ENCODE data around the gene HMGN2. TPM values are rescaled to one million over a fixed set of nuclear protein-coding genes. Genes with fewer than 3 reads are reported as not detected.

HMGN2 gene
- total RNA-seq, 2 experiments from 2014 or later, result 660 to 867 TPM

DNA sequence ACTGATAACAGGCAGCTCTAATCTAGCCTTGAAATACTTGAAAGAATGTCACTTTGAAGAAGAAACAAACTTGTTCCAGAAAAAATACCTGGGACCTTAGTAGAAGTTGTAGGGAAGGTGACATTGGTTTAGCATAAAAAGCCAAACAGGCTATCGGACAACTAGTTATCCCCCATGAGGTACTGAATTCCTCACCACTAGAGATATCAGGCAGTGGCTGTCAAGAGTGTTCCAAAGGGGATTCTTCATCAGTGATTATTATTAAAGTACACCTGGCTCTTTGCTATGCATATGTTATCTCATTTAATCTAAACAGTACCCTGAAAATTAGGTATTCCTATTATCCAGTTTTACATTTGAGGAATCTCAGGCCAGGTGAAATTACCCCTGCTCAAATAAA, 13.1 kb upstream of the HMGN2 start:
- ChIA-PET POLR2A (no interaction called here), CTCF (interaction anchor here (0.5 to 0.6 kb wide), 2 partner anchors 28 to 117 kb away, joined by 3 to 4 read pairs; no protein-coding TSS in a partner anchor)
- intact Hi-C loops (cut with DNase I, micrococcal nuclease), result no loop called here
- Mint-ChIP-seq H3K9me3 (ENCODE audit: low read depth) (no peaks in the 10 kb centered on the region), H3K36me3 (ENCODE audit: low read depth) (peaks cover 29% of the 10 kb centered on the region), H3K27me3 (no peaks in the 10 kb centered on the region), H3K4me3 (no peak overlapping the region), H3K27ac (no peak overlapping the region), H3K4me1 (no peaks in the 10 kb centered on the region)
- no peak for ATAC-seq
- no peak for DNase-seq

DNA sequence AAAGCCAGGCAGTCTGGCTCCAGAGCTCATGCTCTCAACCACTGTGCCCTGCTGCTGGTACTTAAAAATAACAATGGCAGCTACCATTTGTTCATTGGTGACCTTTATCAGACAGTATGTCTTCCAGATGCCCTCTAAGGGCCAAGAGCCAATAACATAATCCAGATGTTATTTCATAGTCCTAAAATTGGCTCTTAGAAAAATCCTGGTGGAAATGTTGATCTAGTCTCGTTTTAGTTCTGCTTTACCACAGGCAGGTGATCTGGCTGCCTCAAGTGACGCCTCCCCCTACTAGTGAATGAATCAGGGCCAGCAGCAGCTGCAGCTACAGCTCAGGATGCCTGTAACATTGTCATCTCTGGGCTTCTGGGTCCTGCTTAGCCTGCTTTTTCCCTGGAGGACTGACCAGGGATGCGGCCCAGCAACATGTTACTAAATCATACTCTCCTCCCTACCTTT, 12.6 kb upstream of the HMGN2 start:
- ChIA-PET POLR2A (no interaction called here), CTCF (interaction anchor here (0.5 to 1.1 kb wide), 4 partner anchors 10 to 117 kb away, joined by 3 to 4 read pairs (median 4); no protein-coding TSS in a partner anchor)
- Mint-ChIP-seq H3K9me3 (ENCODE audit: low read depth) (no peaks in the 10 kb centered on the region), H3K36me3 (ENCODE audit: low read depth) (peaks cover 30% of the 10 kb centered on the region), H3K27ac (no peak overlapping the region), H3K27me3 (no peaks in the 10 kb centered on the region), H3K4me3 (no peak overlapping the region), H3K4me1 (no peaks in the 10 kb centered on the region)
- DNase-seq (no peak), ATAC-seq (no peak)
- intact Hi-C loops (cut with DNase I, micrococcal nuclease), result no loop called here

DNA sequence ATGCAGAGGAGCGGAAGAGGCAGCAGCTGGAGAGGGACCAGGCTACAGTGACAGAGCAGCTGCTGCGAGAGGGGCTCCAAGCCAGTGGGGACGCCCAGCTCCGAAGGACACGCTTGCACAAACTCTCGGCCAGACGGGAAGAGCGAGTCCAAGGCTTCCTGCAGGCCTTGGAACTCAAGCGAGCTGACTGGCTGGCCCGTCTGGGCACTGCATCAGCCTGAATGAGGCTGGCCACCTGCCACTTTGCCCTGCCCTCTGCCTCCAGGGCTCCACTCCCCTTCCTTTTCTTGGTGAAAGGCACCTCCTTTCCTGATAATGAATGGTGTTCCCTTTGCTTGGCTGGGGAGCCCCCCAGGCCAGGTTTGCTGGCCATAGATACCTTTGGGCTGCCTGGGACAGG, 3.3 kb upstream of the HMGN2 start:
- H3K36me3 Mint-ChIP-seq (ENCODE audit: low read depth), result peaks cover 30% of the 10 kb centered on the region
- H3K27ac Mint-ChIP-seq, result no peak overlapping the region
- no peaks in the 10 kb centered on the region for H3K9me3 Mint-ChIP-seq (ENCODE audit: low read depth)
- ATAC-seq, result no peak
- intact Hi-C loops (cut with DNase I, micrococcal nuclease), result no loop called here
- no peaks in the 10 kb centered on the region for H3K27me3 Mint-ChIP-seq
- no peak for DNase-seq
- ChIA-PET POLR2A (interaction anchor here (0.7 kb wide), 1 partner anchor 149 kb away, joined by 3 read pairs; no protein-coding TSS in a partner anchor), CTCF (interaction anchor here (1.1 to 2.0 kb wide), 2 partner anchors 12 to 154 kb away, joined by 3 to 13 read pairs; no protein-coding TSS in a partner anchor)
- no peak overlapping the region for H3K4me3 Mint-ChIP-seq
- H3K4me1 Mint-ChIP-seq, result peaks cover 21% of the 10 kb centered on the region

DNA sequence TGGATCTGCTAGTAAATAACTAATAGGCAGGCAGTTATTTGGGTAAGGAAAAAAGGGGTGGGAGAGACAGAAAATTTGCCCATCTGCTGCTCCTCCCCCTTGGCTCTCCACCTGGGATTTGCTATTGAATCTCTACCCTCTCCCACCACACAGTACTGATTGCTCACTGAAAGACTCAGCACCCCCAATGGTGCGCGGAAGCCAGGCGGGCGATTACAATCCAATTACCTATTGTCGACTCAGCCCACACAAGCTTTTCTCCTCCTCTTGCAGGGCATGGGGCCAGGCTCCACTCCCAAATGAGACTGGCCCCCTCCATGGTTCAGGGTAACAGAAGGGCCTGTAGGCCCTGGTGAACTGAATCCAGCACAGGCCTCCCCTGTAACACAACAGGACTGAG, 2.7 kb upstream of the HMGN2 start:
- ChIA-PET POLR2A (interaction anchor here (0.6 to 0.7 kb wide), 2 partner anchors 148 to 1983 kb away, joined by 3 to 5 read pairs; no protein-coding TSS in a partner anchor), CTCF (interaction anchor here (0.7 to 2.0 kb wide), 9 partner anchors 9 to 918 kb away, joined by 3 to 13 read pairs (median 3); partner anchors contain the start of gene DHDDS)
- ATAC-seq, result no peak
- Mint-ChIP-seq H3K4me3 (no peak overlapping the region), H3K4me1 (peaks cover 28% of the 10 kb centered on the region), H3K36me3 (ENCODE audit: low read depth) (peaks cover 36% of the 10 kb centered on the region), H3K27ac (no peak overlapping the region), H3K9me3 (ENCODE audit: low read depth) (no peaks in the 10 kb centered on the region), H3K27me3 (no peaks in the 10 kb centered on the region)
- intact Hi-C loops (cut with DNase I, micrococcal nuclease), result no loop called here
- DNase-seq, result no peak

DNA sequence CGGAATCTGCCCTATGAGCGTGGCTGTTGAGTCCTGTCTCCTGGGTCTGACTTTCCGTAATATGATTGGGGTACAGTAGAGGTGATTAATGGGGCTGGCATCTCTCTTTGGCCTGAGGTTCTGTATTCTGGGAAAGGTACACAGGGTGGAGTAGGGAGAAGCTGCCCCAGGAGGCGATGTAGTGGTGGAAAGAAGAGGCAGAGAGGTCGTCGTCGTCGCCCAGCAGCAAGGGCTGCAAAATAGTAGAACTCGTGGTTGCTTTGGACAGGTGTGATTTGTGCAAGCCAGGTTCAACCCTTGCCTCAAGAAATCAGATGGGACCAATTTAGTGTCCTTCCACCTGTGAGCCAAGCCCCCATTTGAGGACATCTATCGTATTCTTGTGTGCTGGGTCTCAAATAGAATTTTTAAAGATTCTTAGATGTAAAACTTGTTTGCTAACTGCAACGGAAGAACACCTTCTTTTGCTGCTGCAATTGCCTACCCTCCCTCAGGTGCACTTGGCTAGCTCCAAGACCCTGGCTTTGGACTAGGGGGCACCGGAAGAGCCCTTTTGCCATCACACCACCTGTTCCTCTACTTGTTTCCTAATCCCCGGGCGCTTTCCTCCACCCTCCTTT, 1.3 kb upstream of the HMGN2 start:
- POLR2A ChIA-PET, result interaction anchor here (1.6 kb wide), 1 partner anchor 39 kb away, joined by 8 read pairs; the partner anchor contains the start of gene DHDDS
- ATAC-seq, result no peak
- intact Hi-C loops (cut with DNase I, micrococcal nuclease), result no loop called here
- CTCF ChIA-PET, result interaction anchor here (0.6 to 2.0 kb wide), 19 partner anchors 8 to 1299 kb away, joined by 3 to 13 read pairs (median 3); partner anchors contain the start of genes DHDDS and NUDC
- H3K4me3 Mint-ChIP-seq, result peak overlapping the region; percentile 91
- H3K4me1 Mint-ChIP-seq, result peaks cover 35% of the 10 kb centered on the region
- peaks cover 36% of the 10 kb centered on the region for H3K36me3 Mint-ChIP-seq (ENCODE audit: low read depth)
- no peaks in the 10 kb centered on the region for H3K9me3 Mint-ChIP-seq (ENCODE audit: low read depth)
- no peak for DNase-seq
- H3K27me3 Mint-ChIP-seq, result no peaks in the 10 kb centered on the region
- H3K27ac Mint-ChIP-seq, result peak overlapping the region; percentile 98

DNA sequence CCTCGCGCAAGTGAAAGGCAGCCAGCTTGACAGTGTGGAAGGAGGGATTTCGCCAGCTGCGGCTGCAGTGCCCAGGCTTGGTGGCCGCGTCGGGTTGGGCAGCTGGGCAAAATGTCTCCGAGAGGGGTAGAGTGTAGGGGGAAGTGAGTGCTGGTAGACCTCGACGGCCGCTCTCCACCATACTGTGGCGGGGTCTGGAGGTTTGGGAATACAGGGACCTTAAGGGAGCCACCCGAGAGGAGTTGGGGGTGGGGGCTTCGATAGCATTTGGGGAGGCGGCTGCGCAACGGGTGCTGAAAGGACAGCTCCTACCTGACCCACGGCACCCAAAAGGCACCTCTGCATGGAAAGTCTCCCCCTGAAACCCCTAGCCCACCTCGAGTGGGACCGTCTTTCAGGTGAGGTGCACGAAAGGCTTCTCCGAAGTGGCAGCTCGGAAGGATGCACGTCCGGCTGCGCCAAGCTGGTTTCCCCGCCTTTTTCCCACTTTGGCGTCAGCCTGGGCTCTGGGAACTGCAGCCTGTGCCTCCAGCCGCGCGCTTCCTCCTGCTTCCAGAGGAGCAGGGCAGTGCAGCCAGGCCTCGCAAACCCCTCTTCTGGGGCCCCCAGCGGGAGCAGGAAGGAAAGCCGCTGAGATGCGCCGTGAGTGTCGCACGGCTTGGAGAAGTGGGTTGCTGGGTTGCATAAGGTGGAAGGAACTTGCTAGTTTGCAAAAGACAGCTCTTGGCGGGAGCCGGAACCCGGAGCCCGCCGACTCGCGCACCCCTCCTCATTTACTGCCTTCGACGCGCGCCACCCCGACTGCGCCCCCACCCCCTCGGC, 531 bp upstream of the HMGN2 start:
- ChIA-PET POLR2A (interaction anchor here (0.6 to 1.6 kb wide), 5 partner anchors 40 to 520 kb away, joined by 3 to 8 read pairs (median 3); partner anchors contain the start of gene DHDDS), CTCF (interaction anchor here (0.6 to 2.0 kb wide), 11 partner anchors 15 to 522 kb away, joined by 3 to 12 read pairs (median 3); partner anchors contain the start of gene DHDDS)
- intact Hi-C loops (cut with DNase I, micrococcal nuclease), result loop anchor here (1.0 to 2.0 kb wide), 10 partner anchors 39 to 473 kb away; partner anchors contain the start of genes DHDDS (in 2 of the 2), NUDC (in 1 of the 2), PAFAH2 (in 1 of the 2) and ZDHHC18 (in 1 of the 2)
- Mint-ChIP-seq H3K27me3 (no peaks in the 10 kb centered on the region), H3K4me3 (peak overlapping the region; percentile 91), H3K36me3 (ENCODE audit: low read depth) (peaks cover 43% of the 10 kb centered on the region), H3K9me3 (ENCODE audit: low read depth) (no peaks in the 10 kb centered on the region), H3K27ac (peak overlapping the region; percentile 98), H3K4me1 (peaks cover 43% of the 10 kb centered on the region)
- ATAC-seq (peak; percentile 28), DNase-seq (peak; percentile 69)

DNA sequence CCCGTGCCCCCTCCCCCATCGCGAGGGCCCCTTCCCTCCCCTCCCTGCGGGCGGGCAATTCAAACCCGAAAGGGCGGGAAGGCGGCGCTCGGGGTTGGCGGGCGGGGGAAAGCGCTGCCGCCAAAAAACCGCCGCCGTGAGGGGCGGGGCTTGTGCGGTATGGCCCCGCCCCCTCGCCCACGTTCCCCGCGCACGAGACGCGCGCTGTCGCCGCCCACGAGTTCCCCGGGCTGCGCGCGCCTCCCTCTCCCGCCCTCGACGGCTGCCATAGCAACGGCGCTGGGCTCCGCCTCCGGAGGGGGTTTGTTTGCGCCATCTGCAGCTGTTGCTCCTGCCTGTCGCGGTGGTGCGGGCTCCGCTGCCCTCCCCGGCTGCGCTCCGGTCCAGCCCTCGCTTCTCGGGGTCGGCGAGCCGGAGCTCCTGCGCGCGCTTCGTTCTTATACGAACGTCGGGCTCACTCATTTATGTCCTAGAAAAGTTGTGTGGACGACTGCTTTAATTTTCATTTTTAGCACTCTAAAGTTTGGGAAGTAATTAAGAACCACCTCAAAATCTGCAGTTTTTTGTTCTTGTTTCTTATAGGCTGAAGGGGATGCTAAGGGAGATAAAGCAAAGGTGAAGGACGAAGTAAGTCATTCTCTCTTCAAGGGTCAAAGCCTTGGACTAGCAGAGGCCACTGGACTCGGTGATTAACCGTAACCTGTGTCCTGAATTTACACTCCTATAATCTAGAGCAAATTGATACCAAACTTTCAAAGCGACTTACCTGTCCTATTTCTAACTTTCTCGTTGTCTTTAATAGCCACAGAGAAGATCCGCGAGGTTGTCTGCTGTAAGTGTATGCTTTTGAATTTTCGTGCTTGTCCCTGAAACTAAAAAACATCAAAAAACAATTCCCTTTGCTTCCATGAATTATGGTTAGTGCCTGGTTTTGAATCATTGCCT, 933 bp downstream of the HMGN2 start:
- ATAC-seq (peak; percentile 62), DNase-seq (peak; percentile 97)
- H3K27me3 Mint-ChIP-seq, result no peaks in the 10 kb centered on the region
- POLR2A ChIA-PET, result interaction anchor here (0.7 kb wide), 1 partner anchor 69 kb away, joined by 5 read pairs; no protein-coding TSS in a partner anchor
- peak overlapping the region; percentile 91 for H3K4me3 Mint-ChIP-seq
- H3K36me3 Mint-ChIP-seq (ENCODE audit: low read depth), result peaks cover 49% of the 10 kb centered on the region
- intact Hi-C loops (cut with DNase I, micrococcal nuclease), result loop anchor here (1.0 to 2.0 kb wide), 14 partner anchors 27 to 568 kb away; partner anchors contain the start of genes DHDDS (in 2 of the 2), NUDC (in 1 of the 2), PAFAH2 (in 1 of the 2) and PDIK1L (in 1 of the 2)
- CTCF ChIA-PET, result no interaction called here
- peaks cover 50% of the 10 kb centered on the region for H3K4me1 Mint-ChIP-seq
- no peaks in the 10 kb centered on the region for H3K9me3 Mint-ChIP-seq (ENCODE audit: low read depth)
- H3K27ac Mint-ChIP-seq, result peak overlapping the region; percentile 43

DNA sequence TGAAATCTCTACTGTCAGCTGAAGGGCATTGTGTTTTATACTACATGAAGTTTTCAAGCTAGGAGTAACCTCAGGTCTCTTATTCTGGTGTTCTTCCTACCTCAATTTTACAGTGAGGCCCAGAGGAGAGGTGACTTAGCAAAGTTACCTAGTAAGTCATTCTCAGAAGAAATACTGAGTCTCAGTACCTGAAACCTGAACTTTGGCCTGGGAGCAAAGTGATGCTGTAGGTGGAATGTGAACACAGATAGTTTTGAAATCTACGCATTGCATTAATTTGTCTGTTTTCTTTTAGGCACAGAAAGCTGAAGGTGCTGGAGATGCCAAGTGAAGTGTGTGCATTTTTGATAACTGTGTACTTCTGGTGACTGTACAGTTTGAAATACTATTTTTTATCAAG, 2.6 kb downstream of the HMGN2 start:
- peaks cover 50% of the 10 kb centered on the region for H3K4me1 Mint-ChIP-seq
- DNase-seq, result no peak
- H3K27ac Mint-ChIP-seq, result peak overlapping the region; percentile 43
- ATAC-seq, result no peak
- ChIA-PET CTCF (interaction anchor here (0.7 kb wide), 1 partner anchor 25 kb away, joined by 3 read pairs; no protein-coding TSS in a partner anchor), POLR2A (no interaction called here)
- H3K36me3 Mint-ChIP-seq (ENCODE audit: low read depth), result peaks cover 48% of the 10 kb centered on the region
- intact Hi-C loops (cut with DNase I, micrococcal nuclease), result no loop called here
- H3K9me3 Mint-ChIP-seq (ENCODE audit: low read depth), result no peaks in the 10 kb centered on the region
- no peaks in the 10 kb centered on the region for H3K27me3 Mint-ChIP-seq
- H3K4me3 Mint-ChIP-seq, result peak overlapping the region; percentile 91

DNA sequence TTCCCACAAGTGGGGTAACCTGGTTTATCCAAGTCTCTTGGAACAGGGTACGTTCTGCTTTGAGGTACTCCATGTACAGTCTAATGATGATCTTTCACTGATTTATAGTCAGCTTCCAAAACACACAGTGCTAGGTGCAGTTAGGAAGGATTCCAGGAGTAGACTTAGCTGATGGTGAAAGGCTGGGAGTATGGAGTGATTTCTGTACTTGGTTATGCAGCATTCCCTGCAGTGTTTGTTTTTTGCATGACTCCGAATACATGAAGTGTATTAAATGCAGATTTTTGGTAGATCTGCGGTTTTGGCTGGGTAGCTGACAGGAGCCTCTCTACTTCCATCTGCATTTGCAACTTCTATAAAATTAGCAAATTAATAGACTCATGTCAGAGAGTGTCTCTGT, 3.7 kb downstream of the HMGN2 start:
- ChIA-PET CTCF (interaction anchor here (0.6 kb wide), 1 partner anchor 219 kb away, joined by 3 read pairs; no protein-coding TSS in a partner anchor), POLR2A (interaction anchor here (1.6 kb wide), 1 partner anchor 24 kb away, joined by 7 read pairs; no protein-coding TSS in a partner anchor)
- Mint-ChIP-seq H3K4me1 (peaks cover 43% of the 10 kb centered on the region), H3K9me3 (ENCODE audit: low read depth) (no peaks in the 10 kb centered on the region), H3K27me3 (no peaks in the 10 kb centered on the region), H3K4me3 (no peak overlapping the region), H3K36me3 (ENCODE audit: low read depth) (peaks cover 46% of the 10 kb centered on the region), H3K27ac (peak overlapping the region; percentile 62)
- no peak for DNase-seq
- ATAC-seq, result no peak
- intact Hi-C loops (cut with DNase I, micrococcal nuclease), result no loop called here

DNA sequence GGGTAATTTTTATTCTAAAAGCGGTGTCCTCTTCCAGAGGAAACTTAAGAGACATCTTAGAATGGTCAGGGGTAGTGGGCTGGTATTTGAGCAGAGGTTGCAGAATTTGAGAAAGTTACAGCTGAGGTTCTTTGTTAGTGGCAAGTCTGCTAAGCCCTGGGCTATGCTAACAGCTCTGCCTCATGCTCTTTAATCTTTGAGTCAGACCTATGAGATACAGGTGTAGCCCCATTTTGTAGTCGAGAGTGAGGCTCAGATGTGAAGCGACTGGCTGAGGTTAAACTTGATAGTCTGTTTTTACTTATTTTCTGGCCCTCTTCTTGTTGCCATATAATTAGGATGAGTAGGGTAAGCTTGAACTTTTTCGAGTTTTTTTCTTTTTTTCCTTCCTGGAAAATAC, 4.7 kb downstream of the HMGN2 start:
- H3K36me3 Mint-ChIP-seq (ENCODE audit: low read depth), result peaks cover 46% of the 10 kb centered on the region
- no peaks in the 10 kb centered on the region for H3K9me3 Mint-ChIP-seq (ENCODE audit: low read depth)
- no peak for DNase-seq
- no peak for ATAC-seq
- H3K4me1 Mint-ChIP-seq, result peaks cover 37% of the 10 kb centered on the region
- no peaks in the 10 kb centered on the region for H3K27me3 Mint-ChIP-seq
- ChIA-PET CTCF (no interaction called here), POLR2A (interaction anchor here (0.7 to 1.6 kb wide), 3 partner anchors 23 to 1244 kb away, joined by 4 to 7 read pairs (median 5); no protein-coding TSS in a partner anchor)
- H3K4me3 Mint-ChIP-seq, result no peak overlapping the region
- intact Hi-C loops (cut with DNase I, micrococcal nuclease), result no loop called here
- peak overlapping the region; percentile 62 for H3K27ac Mint-ChIP-seq

All from activated CD4-positive, alpha-beta T cell treated with anti-CD3 and anti-CD28 coated beads for 36 hours (primary cell).